ENCODE results near the gene RIPK3. TPM values are rescaled to one million over a fixed set of nuclear protein-coding genes. Genes with fewer than 3 reads are reported as not detected.

Gene RIPK3
- total RNA-seq, 1 experiment from 2014 or later, result not detected

DNA sequence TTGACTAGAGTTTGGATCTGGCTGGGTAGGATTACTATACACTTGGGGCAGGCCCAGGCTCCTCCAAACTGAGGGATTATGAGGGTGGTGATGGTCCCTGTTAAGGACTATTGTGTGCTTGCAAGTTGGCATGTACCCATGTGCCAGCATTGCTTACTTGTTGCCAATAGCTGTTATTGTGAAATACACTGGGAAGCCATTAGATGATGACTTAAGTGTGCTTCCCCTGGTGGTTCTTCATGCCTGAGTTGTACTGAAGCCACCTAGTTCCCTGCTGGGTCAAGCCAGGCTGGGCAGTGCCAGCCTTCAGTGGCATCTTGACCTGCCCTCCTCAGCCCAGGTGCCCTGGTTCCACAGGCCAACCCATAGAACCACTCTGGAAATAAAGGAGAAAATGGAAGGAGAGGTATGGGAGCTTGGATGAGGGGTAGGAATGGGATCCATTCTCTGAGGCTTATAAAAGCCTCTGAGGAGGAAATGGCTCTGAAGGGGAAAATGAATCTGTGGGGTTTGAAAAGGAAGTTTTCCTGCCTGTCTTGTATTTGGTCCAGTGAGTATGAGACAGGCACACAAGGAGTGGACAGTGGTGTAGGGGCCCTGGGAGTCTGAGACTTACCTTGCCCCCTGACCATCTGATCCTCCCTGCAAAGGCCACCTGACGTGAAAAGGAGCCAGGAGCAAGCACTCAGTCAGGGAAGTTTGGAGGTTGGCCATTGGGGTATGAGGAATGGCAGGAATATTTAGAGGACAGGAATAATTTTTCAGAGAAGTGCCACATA, 27.8 kb downstream of the RIPK3 start:
- peak; percentile 15 for DNase-seq (ENCODE audit: low spot score)
- in situ Hi-C loops (cut with HindIII; ENCODE audit: low sequenced_read_pairs), result no loop called here

GRCh38 chr14:24310646-24311604, 28.9 kb downstream of the RIPK3 start, which contains the start of gene LTB4R:
TSS of gene LTB4R (plus strand) at chr14:24311502. CDS start at chr14:24315652, 4,150 bp downstream.
- in situ Hi-C loops (cut with HindIII; ENCODE audit: low sequenced_read_pairs), result no loop called here
- peak; percentile 67 for DNase-seq (ENCODE audit: low spot score)

DNA sequence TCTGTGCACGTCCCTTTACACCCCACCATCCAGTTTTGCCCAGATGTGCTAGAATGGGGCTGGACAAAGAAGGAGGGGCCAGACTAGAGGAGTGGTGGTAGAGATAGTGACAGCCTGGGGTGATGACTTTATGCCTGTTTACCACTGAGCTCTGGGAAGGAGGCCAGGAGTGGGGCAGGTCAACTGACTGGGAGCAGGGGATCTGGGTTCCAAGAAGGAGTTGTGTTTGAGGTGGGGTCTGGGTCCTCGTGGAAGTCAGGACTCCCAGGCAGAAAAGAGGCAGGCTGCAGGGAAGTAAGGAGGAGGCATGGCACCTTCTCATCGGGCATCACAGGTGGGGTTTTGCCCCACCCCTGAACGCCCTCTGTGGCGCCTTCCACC, 29.5 kb downstream of the RIPK3 start:
- in situ Hi-C loops (cut with HindIII; ENCODE audit: low sequenced_read_pairs), result no loop called here
- DNase-seq (ENCODE audit: low spot score), result no peak

DNA sequence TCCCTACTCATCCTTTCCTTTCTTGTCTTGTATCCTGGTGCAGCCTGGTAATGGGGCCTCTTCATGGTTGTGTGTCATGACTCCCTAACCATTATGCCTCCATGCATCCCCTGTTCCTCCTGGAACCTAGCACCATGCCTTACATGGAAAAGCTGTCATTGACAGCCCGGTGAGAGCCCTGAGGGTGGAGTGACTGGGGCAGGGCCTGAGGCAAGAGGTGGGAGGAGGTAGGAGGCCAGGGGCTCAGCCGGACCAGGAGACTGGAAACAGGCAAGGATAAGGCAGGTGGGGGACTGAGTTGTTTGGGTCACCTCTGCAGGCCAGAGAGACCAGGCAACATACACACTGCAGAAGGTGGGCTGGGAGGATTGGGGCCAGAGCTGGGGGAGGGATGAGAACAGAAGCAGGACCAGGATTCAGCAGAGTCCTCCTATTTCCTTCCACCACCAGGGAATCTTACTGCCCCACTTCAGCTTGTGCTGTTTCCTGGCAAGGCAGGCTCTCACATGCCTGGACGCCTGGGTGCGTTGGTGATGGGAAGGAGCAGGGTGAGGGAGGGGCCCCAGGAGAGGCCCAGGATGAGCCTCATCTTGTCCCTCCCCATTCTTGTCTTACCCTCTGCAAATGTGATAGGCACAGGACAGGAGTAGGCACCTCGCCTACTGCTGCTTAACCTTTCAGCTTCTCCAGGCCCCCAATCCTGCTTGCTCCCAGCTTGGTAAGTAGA, 30.1 kb downstream of the RIPK3 start, which contains the start of gene LTB4R2:
Gene LTB4R2 (plus strand): TSS at position 603 of the 727 bp plus-strand sequence. CDS start 525 bp downstream, outside the sequence.
- DNase-seq (ENCODE audit: low spot score), result no peak
- in situ Hi-C loops (cut with HindIII; ENCODE audit: low sequenced_read_pairs), result no loop called here

DNA sequence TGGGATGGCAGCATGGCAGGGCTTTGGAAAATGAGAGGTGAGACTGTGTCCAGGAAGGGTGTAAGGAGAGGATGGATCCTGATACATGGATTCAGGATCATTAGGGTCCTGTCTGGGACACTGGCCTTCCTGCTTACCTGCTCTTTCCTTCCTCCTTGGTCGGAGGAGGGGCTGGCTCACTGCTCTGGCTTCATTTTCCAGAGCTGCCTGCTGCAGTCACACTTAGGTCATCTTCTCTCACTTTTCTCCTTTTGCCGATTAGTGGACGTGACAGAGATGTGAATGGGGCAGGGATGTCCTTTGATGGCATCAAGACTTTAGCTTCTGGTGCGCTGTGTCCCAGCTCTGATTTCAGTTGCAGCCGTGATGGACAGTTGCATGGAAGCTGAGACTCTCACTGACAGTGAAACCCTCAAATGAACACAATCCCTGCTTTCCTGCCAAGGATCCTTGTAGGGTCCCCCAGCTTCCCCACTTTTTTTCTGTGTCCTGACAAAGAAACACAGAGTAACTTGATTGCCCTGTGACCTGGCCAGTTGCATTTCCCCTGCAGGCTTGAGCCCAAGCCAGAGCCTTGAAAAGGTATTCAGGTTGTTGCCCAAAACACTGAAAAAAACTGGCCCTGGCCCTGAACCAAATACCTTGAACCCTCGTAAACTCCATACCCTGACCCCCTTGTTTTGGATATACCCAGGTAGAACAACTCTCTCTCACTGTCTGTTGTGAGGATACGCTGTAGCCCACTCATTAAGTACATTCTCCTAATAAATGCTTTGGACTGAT, 31.3 kb downstream of the RIPK3 start:
- no peak for DNase-seq (ENCODE audit: low spot score)
- in situ Hi-C loops (cut with HindIII; ENCODE audit: low sequenced_read_pairs), result no loop called here

GRCh38 chr14:24307575-24308341, 32.0 kb downstream of the RIPK3 start, which contains the start of gene CIDEB:
TSS of gene CIDEB (minus strand) at chr14:24307977. CDS start at chr14:24307858, 119 bp downstream.
- in situ Hi-C loops (cut with HindIII; ENCODE audit: low sequenced_read_pairs), result no loop called here
- peak; percentile 70 for DNase-seq (ENCODE audit: low spot score)

GRCh38 chr14:24307156-24307574, 32.6 kb downstream of the RIPK3 start:
- no peak for DNase-seq (ENCODE audit: low spot score)
- in situ Hi-C loops (cut with HindIII; ENCODE audit: low sequenced_read_pairs), result no loop called here

GRCh38 chr14:24304019-24304387, 35.8 kb downstream of the RIPK3 start:
- in situ Hi-C loops (cut with HindIII; ENCODE audit: low sequenced_read_pairs), result no loop called here
- no peak for DNase-seq (ENCODE audit: low spot score)

DNA sequence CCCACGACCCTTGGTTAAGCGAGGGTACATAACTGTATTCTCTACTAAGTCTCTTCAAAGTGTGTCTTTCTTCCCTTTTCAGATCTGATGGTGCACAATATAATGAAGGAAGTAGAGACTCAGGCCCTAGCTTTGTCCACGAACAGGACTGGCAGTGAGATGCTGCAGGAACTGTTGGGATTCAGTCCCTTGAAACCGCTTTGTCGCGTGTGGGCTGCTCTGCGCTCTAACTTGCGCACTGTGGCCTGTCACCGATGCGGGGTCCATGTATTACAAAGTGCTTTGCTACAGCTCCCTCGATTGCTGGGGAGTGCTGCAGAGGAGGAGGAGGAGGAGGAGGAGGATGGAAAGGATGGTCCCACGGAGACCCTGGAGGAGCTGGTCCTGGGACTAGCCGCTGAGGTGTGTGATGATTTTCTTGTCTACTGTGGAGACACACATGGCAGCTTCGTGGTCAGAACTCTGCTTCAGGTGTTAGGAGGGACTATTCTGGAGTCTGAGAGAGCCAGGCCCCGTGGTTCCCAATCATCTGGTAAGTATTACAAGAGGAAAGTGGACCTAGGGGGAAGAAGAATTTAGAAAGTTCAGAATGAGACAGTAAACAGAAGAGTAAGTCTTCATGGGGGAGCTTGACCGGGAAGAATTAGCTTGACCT, 39.3 kb downstream of the RIPK3 start:
- in situ Hi-C loops (cut with HindIII; ENCODE audit: low sequenced_read_pairs), result no loop called here

DNA sequence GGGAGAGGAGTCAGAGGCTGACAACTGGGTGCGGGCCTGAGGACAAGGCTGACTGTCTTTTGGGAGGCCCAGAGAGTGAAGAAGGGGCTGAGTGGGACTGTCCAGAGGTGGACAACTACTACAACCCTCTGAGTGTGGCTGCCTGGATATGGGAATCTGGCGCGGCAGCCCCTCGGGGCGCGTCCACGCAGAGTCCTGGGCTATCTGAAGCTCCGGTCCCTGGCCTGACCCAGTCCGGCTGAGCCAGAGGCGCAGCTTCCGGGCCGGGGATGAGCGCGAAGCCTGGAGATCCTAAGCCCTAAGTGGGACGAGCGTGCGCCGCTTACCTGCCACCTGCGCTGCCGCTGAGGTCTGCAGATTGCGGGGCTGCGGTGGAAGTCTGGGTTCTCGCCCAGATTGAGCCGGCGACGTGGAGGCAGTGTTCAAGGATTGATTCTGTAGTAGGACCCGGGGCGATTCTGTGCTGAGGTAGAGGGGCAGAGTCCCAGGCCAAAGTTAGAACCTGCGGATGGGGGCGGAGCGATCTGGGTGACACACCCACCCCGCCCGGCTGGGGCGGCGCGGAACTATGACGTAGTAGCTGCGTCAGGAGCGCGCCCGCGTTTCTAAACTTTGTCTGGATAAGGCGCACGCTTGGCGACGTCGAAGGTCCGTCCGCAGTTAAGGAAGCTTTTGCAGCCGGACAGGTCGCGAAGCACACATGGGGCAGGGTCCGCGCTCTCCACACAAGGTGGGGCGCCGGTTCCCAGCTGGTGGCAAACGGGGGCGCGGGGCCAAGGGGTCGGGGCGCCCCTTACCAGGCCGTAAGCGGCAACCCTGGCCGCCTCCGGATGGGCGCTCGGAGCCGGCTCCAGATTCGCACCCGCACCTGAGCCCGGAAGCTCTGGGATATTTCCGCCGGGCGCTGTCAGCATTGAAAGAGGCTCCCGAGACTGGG, 40.3 kb downstream of the RIPK3 start, which contains the start of the genes DHRS1 and NOP9:
Gene DHRS1 (minus strand): TSS at position 526 of the 937 bp plus-strand sequence. CDS start 674 bp downstream, outside the sequence.
Gene NOP9 (plus strand): TSS at position 596 of the 937 bp plus-strand sequence. CDS start 105 bp downstream, at position 701.
- peak; percentile 88 for DNase-seq (ENCODE audit: low spot score)
- in situ Hi-C loops (cut with HindIII; ENCODE audit: low sequenced_read_pairs), result no loop called here

More for the DNA sequence above, 39.3 kb downstream of the RIPK3 start:
- no peak for DNase-seq (ENCODE audit: low spot score)

GRCh38 chr14:24298892-24299254, 40.9 kb downstream of the RIPK3 start:
- in situ Hi-C loops (cut with HindIII; ENCODE audit: low sequenced_read_pairs), result no loop called here

DNA sequence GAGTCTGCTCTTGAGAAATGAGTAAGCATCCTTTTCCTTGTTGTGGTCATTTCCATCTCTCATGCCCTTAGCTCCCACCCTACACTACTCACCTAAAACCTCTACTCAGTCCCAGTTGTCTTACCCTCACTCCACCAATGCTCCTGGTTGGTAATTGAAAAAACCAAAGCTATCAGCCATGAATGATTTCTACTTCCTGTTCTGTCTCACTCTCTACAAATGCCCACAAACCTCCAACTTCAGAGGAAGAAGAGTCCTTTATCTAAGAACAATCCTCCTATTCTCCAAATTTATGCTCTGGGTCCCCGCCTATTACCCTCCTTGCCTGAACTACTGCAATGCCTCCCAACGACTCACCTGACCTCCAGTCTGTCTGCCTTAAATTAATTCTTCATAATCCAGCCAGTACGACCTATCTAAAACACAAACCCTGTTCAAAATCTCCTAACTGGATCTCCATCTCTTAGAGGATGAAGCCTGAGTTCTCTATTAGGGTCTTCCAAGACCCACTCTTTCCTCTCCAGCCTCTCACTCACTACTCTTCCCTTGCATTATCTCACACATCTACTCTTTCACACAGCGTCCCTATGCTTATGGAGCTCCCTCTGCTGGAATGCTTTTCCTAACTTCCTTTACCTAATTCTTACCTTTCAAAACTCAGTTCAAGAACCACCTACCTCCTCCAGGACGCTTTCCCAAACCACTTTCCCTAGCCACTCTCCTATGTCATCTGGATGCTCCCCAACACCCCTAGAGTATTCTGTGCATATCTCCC, 42.4 kb downstream of the RIPK3 start:
- DNase-seq (ENCODE audit: low spot score), result peak; percentile 26
- in situ Hi-C loops (cut with HindIII; ENCODE audit: low sequenced_read_pairs), result no loop called here

More at GRCh38 chr14:24298892-24299254, 40.9 kb downstream of the RIPK3 start:
- no peak for DNase-seq (ENCODE audit: low spot score)

GRCh38 chr14:24296341-24297157, 43.2 kb downstream of the RIPK3 start:
- peak; percentile 59 for DNase-seq (ENCODE audit: low spot score)
- in situ Hi-C loops (cut with HindIII; ENCODE audit: low sequenced_read_pairs), result no loop called here

DNA sequence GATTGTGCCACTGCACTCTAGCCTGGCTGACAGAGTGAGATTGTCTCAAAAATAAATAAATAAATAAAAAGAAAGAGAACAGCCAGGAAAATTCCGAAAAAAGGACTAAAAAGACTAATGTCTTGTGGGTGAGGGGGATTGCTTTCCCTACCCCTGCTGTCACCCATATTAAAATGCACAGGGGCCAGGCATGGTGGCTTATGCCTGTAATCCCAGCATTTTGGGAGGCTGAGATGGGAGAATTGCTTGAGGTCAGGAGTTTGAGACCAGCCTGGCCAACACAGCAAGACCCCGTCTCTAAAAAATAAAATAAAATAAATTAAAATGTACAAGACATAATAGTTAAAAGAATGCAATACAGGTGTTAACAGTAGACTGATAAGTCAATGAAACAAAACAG, 46.3 kb downstream of the RIPK3 start:
- DNase-seq (ENCODE audit: low spot score), result no peak
- in situ Hi-C loops (cut with HindIII; ENCODE audit: low sequenced_read_pairs), result no loop called here
